SU-DHL-6 (cell line): ENCODE results near the gene COX14.

Experiments used
- CTCF ChIP-seq: fragments of 200-600 bp; sonication (generic); IDR thresholded peaks from one replicate; pipeline ENCODE4 v1.5.1; 2017; ENCODE audit warnings: antibody characterized with exemption, mild to moderate bottlenecking, low read length, moderate library complexity; ENCODE audit not compliant: insufficient read depth, poor library complexity, severe bottlenecking
- EZH2phosphoT487 ChIP-seq: fragments of 200-600 bp; sonication (generic), shearing (Covaris generic); conservative IDR thresholded peaks from 2 replicates; pipeline ENCODE4 v1.6.1; 2018; ENCODE audit warnings: mild to moderate bottlenecking, antibody characterized with exemption, low read length, moderate library complexity, mixed read lengths

DNA sequence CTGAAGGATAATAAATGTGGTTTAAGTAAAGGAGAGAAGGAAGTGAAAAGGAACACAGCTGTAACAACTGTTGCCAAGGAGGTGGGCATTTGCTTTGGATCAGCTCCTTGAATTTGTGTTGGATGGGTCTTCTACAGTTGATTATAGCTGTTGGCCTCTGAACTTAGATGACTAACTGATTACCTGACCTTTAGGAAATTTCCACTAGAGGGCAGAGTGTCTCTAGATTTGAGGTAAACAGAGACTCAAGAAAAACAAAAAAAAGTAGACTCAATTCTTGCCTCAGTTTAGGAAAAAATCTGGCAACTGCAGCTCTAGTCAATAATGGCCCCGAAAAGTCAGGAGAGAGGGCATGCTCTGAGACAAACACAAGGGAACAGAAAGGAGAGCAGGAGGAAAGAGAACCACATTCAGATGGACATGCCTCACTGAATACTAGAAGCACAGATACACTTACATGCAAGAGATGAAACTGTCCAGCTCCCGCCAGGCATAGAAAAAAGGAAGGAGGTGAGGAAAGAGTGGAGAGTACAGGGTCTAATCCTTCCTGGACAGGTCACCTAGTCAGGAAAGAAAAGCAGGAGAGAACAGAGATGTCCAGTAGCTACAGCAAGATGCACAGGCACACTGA is 20.6 kb downstream of the COX14 start:
- TF ChIP-seq CTCF = peak; percentile 17
- no peak for TF ChIP-seq EZH2phosphoT487
